ENCODE data around the gene SDF4. TPM values are rescaled to one million over a fixed set of nuclear protein-coding genes. Genes with fewer than 3 reads are reported as not detected.

Gene SDF4
- total and polyA plus RNA-seq, 2 experiments from 2014 or later, result 45.0 to 62.6 TPM

- TF ChIP-seq, protein P1, sequence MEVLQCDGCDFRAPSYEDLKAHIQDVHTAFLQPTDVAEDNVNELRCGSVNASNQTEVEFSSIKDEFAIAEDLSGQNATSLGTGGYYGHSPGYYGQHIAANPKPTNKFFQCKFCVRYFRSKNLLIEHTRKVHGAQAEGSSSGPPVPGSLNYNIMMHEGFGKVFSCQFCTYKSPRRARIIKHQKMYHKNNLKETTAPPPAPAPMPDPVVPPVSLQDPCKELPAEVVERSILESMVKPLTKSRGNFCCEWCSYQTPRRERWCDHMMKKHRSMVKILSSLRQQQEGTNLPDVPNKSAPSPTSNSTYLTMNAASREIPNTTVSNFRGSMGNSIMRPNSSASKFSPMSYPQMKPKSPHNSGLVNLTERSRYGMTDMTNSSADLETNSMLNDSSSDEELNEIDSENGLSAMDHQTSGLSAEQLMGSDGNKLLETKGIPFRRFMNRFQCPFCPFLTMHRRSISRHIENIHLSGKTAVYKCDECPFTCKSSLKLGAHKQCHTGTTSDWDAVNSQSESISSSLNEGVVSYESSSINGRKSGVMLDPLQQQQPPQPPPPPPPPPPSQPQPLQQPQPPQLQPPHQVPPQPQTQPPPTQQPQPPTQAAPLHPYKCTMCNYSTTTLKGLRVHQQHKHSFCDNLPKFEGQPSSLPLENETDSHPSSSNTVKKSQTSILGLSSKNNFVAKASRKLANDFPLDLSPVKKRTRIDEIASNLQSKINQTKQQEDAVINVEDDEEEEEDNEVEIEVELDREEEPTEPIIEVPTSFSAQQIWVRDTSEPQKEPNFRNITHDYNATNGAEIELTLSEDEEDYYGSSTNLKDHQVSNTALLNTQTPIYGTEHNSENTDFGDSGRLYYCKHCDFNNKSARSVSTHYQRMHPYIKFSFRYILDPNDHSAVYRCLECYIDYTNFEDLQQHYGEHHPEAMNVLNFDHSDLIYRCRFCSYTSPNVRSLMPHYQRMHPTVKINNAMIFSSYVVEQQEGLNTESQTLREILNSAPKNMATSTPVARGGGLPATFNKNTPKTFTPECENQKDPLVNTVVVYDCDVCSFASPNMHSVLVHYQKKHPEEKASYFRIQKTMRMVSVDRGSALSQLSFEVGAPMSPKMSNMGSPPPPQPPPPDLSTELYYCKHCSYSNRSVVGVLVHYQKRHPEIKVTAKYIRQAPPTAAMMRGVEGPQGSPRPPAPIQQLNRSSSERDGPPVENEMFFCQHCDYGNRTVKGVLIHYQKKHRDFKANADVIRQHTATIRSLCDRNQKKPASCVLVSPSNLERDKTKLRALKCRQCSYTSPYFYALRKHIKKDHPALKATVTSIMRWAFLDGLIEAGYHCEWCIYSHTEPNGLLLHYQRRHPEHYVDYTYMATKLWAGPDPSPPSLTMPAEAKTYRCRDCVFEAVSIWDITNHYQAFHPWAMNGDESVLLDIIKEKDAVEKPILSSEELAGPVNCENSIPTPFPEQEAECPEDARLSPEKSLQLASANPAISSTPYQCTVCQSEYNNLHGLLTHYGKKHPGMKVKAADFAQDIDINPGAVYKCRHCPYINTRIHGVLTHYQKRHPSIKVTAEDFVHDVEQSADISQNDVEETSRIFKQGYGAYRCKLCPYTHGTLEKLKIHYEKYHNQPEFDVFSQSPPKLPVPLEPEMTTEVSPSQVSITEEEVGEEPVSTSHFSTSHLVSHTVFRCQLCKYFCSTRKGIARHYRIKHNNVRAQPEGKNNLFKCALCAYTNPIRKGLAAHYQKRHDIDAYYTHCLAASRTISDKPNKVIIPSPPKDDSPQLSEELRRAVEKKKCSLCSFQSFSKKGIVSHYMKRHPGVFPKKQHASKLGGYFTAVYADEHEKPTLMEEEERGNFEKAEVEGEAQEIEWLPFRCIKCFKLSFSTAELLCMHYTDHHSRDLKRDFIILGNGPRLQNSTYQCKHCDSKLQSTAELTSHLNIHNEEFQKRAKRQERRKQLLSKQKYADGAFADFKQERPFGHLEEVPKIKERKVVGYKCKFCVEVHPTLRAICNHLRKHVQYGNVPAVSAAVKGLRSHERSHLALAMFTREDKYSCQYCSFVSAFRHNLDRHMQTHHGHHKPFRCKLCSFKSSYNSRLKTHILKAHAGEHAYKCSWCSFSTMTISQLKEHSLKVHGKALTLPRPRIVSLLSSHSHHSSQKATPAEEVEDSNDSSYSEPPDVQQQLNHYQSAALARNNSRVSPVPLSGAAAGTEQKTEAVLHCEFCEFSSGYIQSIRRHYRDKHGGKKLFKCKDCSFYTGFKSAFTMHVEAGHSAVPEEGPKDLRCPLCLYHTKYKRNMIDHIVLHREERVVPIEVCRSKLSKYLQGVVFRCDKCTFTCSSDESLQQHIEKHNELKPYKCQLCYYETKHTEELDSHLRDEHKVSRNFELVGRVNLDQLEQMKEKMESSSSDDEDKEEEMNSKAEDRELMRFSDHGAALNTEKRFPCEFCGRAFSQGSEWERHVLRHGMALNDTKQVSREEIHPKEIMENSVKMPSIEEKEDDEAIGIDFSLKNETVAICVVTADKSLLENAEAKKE (CRISPR knock-in tag; IDR thresholded peaks at IDR 0.05), result no peak
Observed at GRCh38 chr1:1225913-1226312, 5.9 kb downstream of the SDF4 start (continued).

DNA sequence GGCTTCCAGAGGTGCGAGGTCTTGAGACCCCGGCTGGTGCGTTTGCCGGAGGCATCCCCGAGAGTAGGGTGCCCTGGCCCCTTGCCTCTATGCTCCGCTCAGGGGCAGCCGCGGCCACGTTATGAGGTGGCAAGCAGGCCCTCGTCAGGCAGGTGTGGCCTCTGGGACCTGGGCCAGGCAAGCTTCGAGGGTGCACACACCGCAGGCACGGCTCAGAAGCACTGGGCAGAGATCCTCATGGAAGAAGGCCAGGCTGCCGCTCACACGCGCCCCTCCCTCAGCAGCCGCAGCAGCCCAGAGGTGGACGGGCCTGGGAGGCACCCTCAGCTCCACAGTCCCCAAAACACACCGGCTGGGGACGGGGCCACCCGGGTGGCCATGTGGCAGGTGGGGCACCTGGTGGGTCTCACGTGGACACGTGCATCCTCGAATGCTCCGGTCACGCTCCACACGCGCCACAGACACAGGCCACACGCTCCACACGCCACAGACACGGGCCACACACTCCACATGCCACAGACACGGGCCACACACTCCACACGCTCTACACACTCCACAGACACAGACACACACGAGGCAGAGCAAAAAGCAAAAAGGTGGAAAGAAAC, 6.5 kb downstream of the SDF4 start:
- H3K36me3 Mint-ChIP-seq (ENCODE audit: low read depth), result peaks cover 38% of the 10 kb centered on the region
- H3K27me3 ChIP-seq (ENCODE audit: insufficient read depth), result no peaks in the 10 kb centered on the region
- no peak for ATAC-seq
- H3K4me1 Mint-ChIP-seq, result no peaks in the 10 kb centered on the region
- 0 out of 2 replicates have a peak overlapping the region, but pooled peaks have one; percentile 4 for H3K27ac Mint-ChIP-seq
- no peak overlapping the region for H3K4me3 ChIP-seq
- H3K9me3 Mint-ChIP-seq, result no peaks in the 10 kb centered on the region; the same call in 2 of the 3 replicates
- H4K20me1 ChIP-seq (replicated peaks; ENCODE audit: insufficient read depth), result peaks cover 5% of the 10 kb centered on the region; the same call in 1 of the 2 replicates
- no peaks in the 10 kb centered on the region for H3K4me1 ChIP-seq (ENCODE audit: insufficient read depth)
- H3K4me3 Mint-ChIP-seq, result no peak overlapping the region
- no peaks in the 10 kb centered on the region for H3K9me2 ChIP-seq (ENCODE audit: insufficient read depth)
- H3K79me2 ChIP-seq (replicated peaks; ENCODE audit: insufficient read depth), result peaks cover 21% of the 10 kb centered on the region
- H3K27me3 Mint-ChIP-seq (ENCODE audit: insufficient read depth, low read depth, poor library complexity), result peaks cover 9% of the 10 kb centered on the region
- no peak for DNase-seq (ENCODE audit: low spot score)
- no peak overlapping the region for H3K27ac ChIP-seq (ENCODE audit: low read depth)
- H3K36me3 ChIP-seq (ENCODE audit: insufficient read depth), result peaks cover 3% of the 10 kb centered on the region; the same call in 1 of the 2 replicates
- H3K4me2 ChIP-seq, result no peak overlapping the region
- H3F3A ChIP-seq (replicated peaks; ENCODE audit: low read depth), result no peaks in the 10 kb centered on the region
- H2AFZ ChIP-seq, result no peak overlapping the region
- TF ChIP-seq STAT1 (IDR thresholded peaks at IDR 0.05; ENCODE audit: unreplicated experiment) (no peak), CREB1 (CRISPR knock-in tag; IDR thresholded peaks at IDR 0.05; ENCODE audit: low read depth) (no peak), EZH2 (IDR thresholded peaks at IDR 0.05; ENCODE audit: low read depth, unreplicated experiment) (no peak), CTCF (conservative IDR thresholded peaks at IDR 0.05; ENCODE audit: low read depth in 2 of 2) (no peak), NANOG (IDR thresholded peaks at IDR 0.05; ENCODE audit: borderline replicate concordance) (no peak), JUNB (IDR thresholded peaks at IDR 0.05; ENCODE audit: unreplicated experiment) (no peak)
- TF ChIP-seq, protein P1 (CRISPR knock-in tag; IDR thresholded peaks at IDR 0.05), result no peak
